WTC11 (cell line): ENCODE results near the gene CHST14. TPM values are rescaled to one million over a fixed set of nuclear protein-coding genes. Genes with fewer than 3 reads are reported as not detected.

Experiments used
- AFF4 ChIP-seq: sonication (generic); formaldehyde crosslinking; IDR thresholded peaks from 2 replicates; pipeline ENCODE4 v1.8.1; 2023; ENCODE audit warnings: mild to moderate bottlenecking, missing genetic modification reagents, borderline replicate concordance
- ATF1 ChIP-seq: sonication (generic); formaldehyde crosslinking; IDR thresholded peaks from 2 replicates; pipeline ENCODE4 v1.8.1; 2023; ENCODE audit warnings: mild to moderate bottlenecking, moderate library complexity, missing genetic modification reagents
- ATF6 ChIP-seq: sonication (generic); formaldehyde crosslinking; IDR thresholded peaks from 2 replicates; pipeline ENCODE4 v1.8.1; 2023; ENCODE audit warnings: mild to moderate bottlenecking, missing genetic modification reagents
- CREB1 ChIP-seq: sonication (generic); formaldehyde crosslinking; IDR thresholded peaks from 2 replicates; pipeline ENCODE4 v1.8.0; 2023; ENCODE audit warnings: mild to moderate bottlenecking, missing genetic modification reagents
- E2F5 ChIP-seq: sonication (generic); formaldehyde crosslinking; IDR thresholded peaks from 2 replicates; pipeline ENCODE4 v1.8.1; 2022; ENCODE audit warnings: mild to moderate bottlenecking, moderate library complexity, missing genetic modification reagents
- ESRRA ChIP-seq: sonication (generic); formaldehyde crosslinking; IDR thresholded peaks from 2 replicates; pipeline ENCODE4 v1.8.1; 2022; ENCODE audit warnings: mild to moderate bottlenecking, missing genetic modification reagents, borderline replicate concordance
- GABPB1 ChIP-seq: sonication (generic); formaldehyde crosslinking; IDR thresholded peaks from 2 replicates; pipeline ENCODE4 v1.8.1; 2023; ENCODE audit warnings: mild to moderate bottlenecking, missing genetic modification reagents
- MLX ChIP-seq: sonication (generic); formaldehyde crosslinking; IDR thresholded peaks from 2 replicates; pipeline ENCODE4 v1.8.1; 2023; ENCODE audit warnings: mild to moderate bottlenecking, missing genetic modification reagents, moderate library complexity
- NFATC4 ChIP-seq: fragments of 250-450 bp; sonication (Bioruptor Pico); IDR thresholded peaks from 2 replicates; pipeline ENCODE4 v1.9.0; 2021; ENCODE audit warnings: mild to moderate bottlenecking
- NR1H2 ChIP-seq: sonication (generic); formaldehyde crosslinking; IDR thresholded peaks from 2 replicates; pipeline ENCODE4 v1.9.0; 2021; ENCODE audit warnings: mild to moderate bottlenecking, moderate library complexity, missing genetic modification reagents
- RELA ChIP-seq: sonication (generic); formaldehyde crosslinking; IDR thresholded peaks from 2 replicates; pipeline ENCODE4 v1.8.1; 2022; ENCODE audit warnings: missing genetic modification reagents, mild to moderate bottlenecking, borderline replicate concordance
- RORB ChIP-seq: fragments of 250-450 bp; sonication (Bioruptor Pico); IDR thresholded peaks from 2 replicates; pipeline ENCODE4 v1.9.0; 2021; ENCODE audit warnings: mild to moderate bottlenecking
- STAT6 ChIP-seq: sonication (generic); formaldehyde crosslinking; conservative IDR thresholded peaks from 2 replicates; pipeline ENCODE4 v1.8.1; 2023; ENCODE audit warnings: mild to moderate bottlenecking, low read depth, missing genetic modification reagents, moderate library complexity
- USF1 ChIP-seq: sonication (generic); formaldehyde crosslinking; IDR thresholded peaks from 2 replicates; pipeline ENCODE4 v1.8.0; 2022; ENCODE audit warnings: mild to moderate bottlenecking, missing genetic modification reagents
- ZBTB21 ChIP-seq: sonication (generic); formaldehyde crosslinking; IDR thresholded peaks from 2 replicates; pipeline ENCODE4 v1.8.1; 2023; ENCODE audit warnings: mild to moderate bottlenecking, missing genetic modification reagents, borderline replicate concordance
- ZBTB43 ChIP-seq: sonication (generic); formaldehyde crosslinking; IDR thresholded peaks from 2 replicates; pipeline ENCODE4 v1.8.1; 2023; ENCODE audit warnings: mild to moderate bottlenecking, missing genetic modification reagents
- ZNF219 ChIP-seq: sonication (generic); formaldehyde crosslinking; IDR thresholded peaks from 2 replicates; pipeline ENCODE4 v1.8.0; 2023; ENCODE audit warnings: missing genetic modification reagents, mild to moderate bottlenecking, borderline replicate concordance
- ZNF232 ChIP-seq: sonication (generic); formaldehyde crosslinking; IDR thresholded peaks from 2 replicates; pipeline ENCODE4 v1.8.0; 2022; ENCODE audit warnings: mild to moderate bottlenecking, missing genetic modification reagents
- ZNF281 ChIP-seq: sonication (generic); formaldehyde crosslinking; IDR thresholded peaks from 2 replicates; pipeline ENCODE4 v1.8.0; 2023; ENCODE audit warnings: mild to moderate bottlenecking, missing genetic modification reagents
- ZNF317 ChIP-seq: sonication (generic); formaldehyde crosslinking; IDR thresholded peaks from 2 replicates; pipeline ENCODE4 v1.8.1; 2023; ENCODE audit warnings: low read depth, mild to moderate bottlenecking, moderate library complexity, missing genetic modification reagents, borderline replicate concordance
- ZNF396 ChIP-seq: fragments of 250-450 bp; sonication (Bioruptor Pico); IDR thresholded peaks from 2 replicates; pipeline ENCODE4 v1.8.0; 2021; ENCODE audit warnings: mild to moderate bottlenecking, moderate library complexity, borderline replicate concordance
- ZNF416 ChIP-seq: fragments of 250-450 bp; sonication (Bioruptor Pico); IDR thresholded peaks from 2 replicates; pipeline ENCODE4 v1.9.0; 2021; ENCODE audit warnings: mild to moderate bottlenecking, inconsistent platforms
- total RNA-seq: library from RNA; stranded (reverse); gene quantifications from 3 replicates; pipeline ENCODE4 v1.2.3, GENCODE V29; 2021

CHST14 gene
- total RNA-seq, 1 experiment from 2014 or later = 21.3 TPM

- TF ChIP-seq ZBTB43 (CRISPR knock-in tag) = peak; percentile 63; the same call in 1 of the 2 replicates
- TF ChIP-seq NR1H2 = no peak
- TF ChIP-seq ZNF219 = no peak
- no peak for TF ChIP-seq STAT6 (CRISPR knock-in tag)
- TF ChIP-seq ZNF416 (CRISPR knock-in tag) = no peak
- TF ChIP-seq NFATC4 = 0 out of 2 replicates have a peak, but pooled peaks have one; percentile 17
- peak; percentile 86 for TF ChIP-seq GABPB1 (CRISPR knock-in tag)
- no peak for TF ChIP-seq ZNF396
- TF ChIP-seq ZNF281 (CRISPR knock-in tag) = no peak
- TF ChIP-seq MLX = no peak
- no peak for TF ChIP-seq ZNF317 (CRISPR knock-in tag)
- 0 out of 2 replicates have a peak, but pooled peaks have one; percentile 33 for TF ChIP-seq CREB1
- TF ChIP-seq ATF1 = no peak
- TF ChIP-seq RORB (CRISPR knock-in tag) = no peak
- TF ChIP-seq RELA (CRISPR knock-in tag) = 0 out of 2 replicates have a peak, but pooled peaks have one; percentile 54
- 0 out of 2 replicates have a peak, but pooled peaks have one; percentile 65 for TF ChIP-seq ESRRA (CRISPR knock-in tag)
- peak; percentile 90; the same call in 1 of the 2 replicates for TF ChIP-seq ZNF232
- TF ChIP-seq E2F5 (CRISPR knock-in tag) = peak; percentile 35; the same call in 1 of the 2 replicates
- no peak for TF ChIP-seq ATF6
- no peak; the same call in 1 of the 2 replicates for TF ChIP-seq USF1 (CRISPR knock-in tag)
- TF ChIP-seq AFF4 (CRISPR knock-in tag) = no peak
- 0 out of 2 replicates have a peak, but pooled peaks have one; percentile 69 for TF ChIP-seq ZBTB21 (CRISPR knock-in tag)
Measured at GRCh38 chr15:40511472-40512133, 40.8 kb downstream of the CHST14 start (continued).
